MV-4-11 (cell line): ENCODE data around the gene RAD51C.
"Not testable (repeated sequence)": the region's sequence is repeated elsewhere in the genome, so short reads cannot be mapped to it uniquely, and the experiment has no call there.

Source experiments
- DNase-seq: peaks from one replicate; lab custom pipeline; 2025; lab: John Stamatoyannopoulos, UW

RAD51C gene

DNA sequence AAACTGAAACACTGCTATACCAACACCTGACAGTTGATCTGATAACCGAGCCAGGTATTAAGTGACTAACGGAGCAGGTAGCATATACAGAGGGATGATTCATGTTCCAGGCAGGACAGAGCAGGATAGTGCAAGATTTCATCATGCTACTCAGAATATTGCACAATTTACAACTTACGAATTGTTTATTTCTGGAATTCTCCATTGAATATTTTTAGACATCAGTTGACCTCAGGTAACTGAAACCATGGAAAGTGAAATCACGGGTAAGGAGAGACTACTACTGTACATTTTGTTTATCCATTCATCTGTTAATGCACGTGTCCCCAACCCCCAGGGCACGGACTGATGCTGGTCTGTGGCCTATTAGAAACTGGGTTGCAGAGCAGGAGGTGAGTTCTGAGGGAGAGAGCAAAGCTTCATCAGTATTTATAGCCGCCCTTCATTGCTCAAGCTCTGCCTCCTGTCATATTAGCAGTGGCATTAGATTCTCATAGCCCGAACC lies 48.8 kb downstream of the RAD51C start:
- DNase-seq = no peak

DNA sequence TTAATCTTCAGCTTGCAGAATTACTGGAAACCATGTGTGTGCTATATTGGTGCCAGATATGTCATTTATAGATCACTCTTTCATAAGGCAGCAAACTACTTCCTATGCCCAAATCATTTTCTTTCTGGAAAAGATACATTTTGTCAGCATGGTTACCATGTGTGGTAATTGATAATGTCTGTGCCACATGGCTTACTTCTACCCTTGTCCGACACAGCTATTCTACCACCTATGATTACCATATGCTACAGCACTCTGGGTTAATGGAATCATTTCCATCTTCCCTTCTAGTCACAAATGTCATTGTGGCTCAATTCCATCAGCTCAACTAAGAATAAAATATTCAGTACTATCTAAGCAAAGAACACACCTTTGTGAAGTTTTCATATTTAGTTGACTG lies 55.3 kb downstream of the RAD51C start:
- DNase-seq = no peak

DNA sequence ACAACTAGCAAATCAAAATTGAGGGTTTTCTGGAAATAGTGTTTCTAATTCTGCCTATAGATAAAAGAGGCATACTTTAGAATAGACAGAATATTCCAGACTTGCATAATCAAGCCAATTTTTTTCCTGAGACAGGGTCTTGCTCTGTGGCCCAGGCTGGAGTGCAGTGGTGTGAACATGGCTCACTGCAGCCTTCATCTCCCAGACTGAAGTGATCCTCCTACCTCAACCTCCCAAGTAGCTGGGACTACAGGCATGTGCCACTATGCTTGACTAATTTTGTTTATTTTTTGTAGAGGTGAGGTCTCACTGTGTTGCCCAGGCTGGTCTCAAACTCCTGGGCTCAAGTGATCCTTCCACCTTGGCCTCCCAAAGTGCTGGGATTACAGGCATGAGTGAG lies 57.2 kb downstream of the RAD51C start:
- DNase-seq = not testable (repeated sequence)

DNA sequence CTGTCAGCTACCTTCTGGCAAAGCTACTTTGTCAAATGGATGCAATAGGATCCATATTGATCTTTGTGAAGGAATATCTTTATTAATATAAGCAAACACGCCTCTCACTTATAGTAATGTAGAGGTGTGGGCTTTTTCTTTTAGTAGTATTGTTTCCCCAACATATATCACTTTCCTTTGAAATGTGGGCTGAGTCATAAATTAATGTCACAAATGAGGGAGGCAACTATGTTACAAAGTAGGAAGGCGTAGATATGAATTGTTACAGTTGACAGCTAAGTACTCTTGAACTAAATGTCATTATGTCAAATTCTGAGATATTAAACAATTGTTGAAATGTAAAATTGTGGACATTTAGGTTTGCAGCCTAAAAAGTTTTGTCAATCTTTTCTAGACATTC lies 60.6 kb downstream of the RAD51C start:
- no peak for DNase-seq

DNA sequence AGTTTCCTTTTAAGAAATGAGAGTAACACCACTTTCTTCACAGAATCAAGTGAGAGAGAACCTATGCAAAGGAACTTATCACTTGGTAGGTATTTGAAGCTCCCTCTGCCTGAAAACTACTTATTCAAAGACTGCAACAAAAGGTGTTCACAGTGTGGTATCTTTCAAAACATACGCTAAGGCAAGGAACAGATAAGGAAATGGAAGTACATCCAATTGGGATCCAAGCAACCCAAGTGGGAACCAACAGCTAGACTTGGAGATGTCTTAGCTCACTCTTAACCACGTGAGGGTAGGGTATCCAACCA lies 62.8 kb downstream of the RAD51C start:
- DNase-seq = no peak

DNA sequence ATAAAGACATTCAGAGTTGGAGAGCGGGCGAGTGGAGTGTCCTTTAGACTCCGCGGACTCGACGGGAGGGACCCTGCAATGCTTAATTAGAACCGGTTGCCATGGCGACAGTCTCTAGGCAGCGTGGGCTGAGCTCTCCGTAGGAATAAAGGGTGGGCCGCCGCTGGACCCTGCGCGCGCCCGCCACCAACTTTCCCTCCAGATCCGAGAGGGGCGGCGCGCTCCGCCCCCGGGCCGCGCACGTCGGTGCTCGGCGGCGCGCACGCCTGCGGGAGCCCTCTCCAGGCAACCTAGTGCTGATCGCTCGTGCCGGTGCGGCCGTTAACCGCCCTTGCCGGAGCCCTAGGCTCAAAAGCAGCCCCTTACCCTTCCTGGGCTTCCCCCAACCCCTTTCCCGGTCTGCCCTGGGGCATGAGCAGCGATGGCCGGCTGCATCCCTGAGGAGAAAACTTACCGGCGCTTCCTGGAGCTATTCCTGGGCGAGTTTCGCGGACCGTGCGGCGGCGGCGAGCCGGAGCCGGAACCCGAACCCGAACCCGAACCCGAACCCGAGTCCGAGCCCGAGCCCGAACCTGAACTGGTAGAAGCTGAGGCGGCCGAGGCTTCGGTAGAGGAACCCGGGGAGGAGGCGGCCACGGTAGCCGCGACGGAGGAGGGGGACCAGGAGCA lies 63.3 kb downstream of the RAD51C start, which contains the start of gene PPM1E:
Gene PPM1E (plus strand): TSS at position 278 of the 669 bp plus-strand sequence.
- DNase-seq = peak; percentile 44

DNA sequence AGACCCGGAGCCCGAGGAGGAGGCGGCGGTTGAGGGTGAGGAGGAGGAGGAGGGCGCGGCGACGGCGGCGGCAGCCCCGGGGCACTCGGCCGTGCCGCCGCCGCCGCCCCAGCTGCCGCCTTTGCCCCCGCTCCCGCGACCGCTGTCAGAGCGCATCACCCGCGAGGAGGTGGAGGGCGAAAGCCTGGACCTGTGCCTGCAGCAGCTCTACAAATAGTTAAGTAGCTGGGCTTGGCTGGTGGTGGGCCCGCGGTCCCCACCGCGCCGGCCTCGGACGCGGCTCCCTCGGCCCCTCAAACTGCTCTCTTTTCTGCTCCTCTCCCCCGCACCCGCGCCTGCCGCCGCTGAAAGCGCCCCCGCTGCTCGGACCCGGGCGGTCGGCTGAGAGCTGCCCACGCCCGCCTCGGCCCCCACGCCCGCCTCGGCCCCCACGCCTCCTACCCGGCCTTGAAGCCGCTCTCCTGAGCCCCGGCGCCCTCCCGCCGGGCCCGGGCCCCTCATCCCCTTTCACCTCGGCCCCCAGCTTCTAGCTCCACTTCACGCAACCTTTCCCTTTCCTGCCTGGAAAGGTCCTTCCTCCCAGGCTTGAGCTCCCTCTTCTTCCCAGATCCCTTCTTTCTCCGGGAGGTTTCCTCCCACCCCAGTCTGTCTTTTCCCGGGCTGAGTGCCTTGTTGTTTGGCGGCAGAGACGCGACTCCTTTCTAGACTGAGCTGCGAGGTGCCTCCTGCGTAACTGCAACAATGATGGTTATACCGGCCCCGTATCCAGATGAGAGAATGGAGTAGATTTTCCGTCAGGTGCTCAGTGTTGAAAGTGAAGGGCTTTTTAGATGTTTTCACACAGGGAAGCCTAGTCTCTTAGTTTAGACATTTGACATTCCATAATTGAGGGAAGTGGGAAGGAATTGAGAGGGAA lies 64.1 kb downstream of the RAD51C start:
- DNase-seq = no peak

DNA sequence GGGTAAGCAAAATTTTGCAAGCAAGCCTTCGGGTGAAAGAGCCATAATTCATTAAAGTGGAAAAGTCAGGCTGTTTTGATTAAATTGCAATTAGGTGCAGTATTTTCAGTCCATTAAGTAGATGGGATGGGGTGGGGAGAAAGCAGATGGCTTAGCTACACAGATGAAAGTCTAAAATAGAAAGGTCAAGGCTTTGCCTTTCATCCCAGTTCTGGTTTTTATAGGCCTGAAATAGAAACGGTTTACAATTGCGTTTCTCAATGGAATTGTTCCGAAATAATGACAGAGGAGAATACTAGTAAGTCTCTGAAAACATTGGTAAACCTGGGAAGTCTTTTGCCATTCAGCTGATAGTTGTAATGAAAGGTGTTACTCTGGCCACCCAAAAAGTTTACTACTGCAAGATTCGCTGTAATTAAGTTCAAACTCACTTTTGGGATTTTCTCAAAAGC lies 64.8 kb downstream of the RAD51C start:
- peak; percentile 44 for DNase-seq

DNA sequence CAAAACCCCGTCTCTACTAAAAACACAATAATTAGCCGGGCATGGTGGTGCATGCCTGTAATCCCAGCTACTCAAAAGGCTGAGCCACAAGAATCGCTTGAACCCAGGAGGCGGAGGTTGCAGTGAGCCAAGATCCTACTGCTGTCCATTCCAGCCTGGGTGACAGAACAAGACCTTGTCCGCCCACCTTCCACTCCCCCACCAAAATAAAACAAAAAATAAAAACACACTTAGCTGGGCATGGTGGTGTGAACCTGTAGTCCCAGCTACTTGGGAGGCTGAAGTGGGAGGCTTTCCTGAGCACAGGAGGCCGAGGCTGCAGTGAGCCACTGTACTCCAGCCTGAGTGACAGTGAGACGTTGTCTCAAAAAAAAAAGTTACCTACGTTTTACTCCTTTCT lies 66.5 kb downstream of the RAD51C start:
- no peak for DNase-seq

DNA sequence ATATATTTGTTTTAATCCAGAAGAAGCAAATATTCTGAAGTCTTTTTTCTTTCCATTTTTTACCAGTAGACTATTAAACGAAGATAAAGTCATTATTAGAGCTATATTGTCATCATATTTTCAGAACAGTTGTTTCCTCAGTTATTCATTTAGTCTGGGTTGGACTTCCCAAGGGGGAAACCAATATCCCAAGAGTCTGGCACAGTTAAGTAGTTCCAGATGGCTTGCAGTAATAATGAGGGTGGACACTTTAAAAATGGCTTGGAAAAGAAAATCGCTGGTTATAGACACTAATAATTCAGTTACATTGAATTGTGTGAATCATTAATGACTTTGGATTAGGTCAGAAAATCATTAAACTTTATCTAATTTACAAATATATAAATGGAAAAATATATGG lies 67.1 kb downstream of the RAD51C start:
- DNase-seq = no peak

DNA sequence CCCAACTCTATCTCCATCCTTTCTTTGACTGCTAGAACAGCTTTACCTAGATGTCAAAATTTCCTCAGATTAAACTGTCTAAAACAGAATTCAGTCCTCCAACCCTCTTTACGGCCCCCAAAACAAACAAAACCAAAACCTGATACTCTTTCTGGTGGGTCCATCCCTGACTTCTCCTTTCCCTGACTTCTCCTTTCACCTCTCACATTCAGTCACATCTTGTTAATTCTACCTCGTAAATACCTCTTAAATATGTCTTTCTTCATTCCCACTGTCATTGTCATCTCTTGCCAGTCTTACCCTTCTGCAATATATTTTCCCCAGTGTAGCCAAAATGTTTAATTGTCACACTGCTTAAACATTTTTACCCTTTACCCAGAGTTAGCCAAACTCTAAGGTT lies 67.8 kb downstream of the RAD51C start:
- peak; percentile 4 for DNase-seq

DNA sequence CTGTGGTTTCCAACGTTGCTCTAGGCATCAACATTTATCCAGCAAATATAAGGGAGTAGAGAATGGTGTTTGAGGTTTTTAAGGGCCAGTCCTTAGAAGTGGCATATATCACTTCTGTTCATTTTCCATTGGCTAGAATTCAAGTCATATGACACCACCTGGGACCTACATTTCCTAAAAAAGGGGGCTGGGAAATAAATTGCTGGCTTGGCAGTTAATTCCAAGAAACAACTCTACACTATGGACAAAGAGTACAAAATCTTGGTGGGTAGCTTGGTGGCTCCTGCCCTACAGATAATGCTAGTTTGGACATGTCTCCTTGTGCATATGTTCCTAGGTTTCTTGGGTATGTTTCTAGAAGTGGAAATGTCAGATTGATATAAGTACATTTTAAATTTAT lies 70.9 kb downstream of the RAD51C start:
- DNase-seq = no peak

DNA sequence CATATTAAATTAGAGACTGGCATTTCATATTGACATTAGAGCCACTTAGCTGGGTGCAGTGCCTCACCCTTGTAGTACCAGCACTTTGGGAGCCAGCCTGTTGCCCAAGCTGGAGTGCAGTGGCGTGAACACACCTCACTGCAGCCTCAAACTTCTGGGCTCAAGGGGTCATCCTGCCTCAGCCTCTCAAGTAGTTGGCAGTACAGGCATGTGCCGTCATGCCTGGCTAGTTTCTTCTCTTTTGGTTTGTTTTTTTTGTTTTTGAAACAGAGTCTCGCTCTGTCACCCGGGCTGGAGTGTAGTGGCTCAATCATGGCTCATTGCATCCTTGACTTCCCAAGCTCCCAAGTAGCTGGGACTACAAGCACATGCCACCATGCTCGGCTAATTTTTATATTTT lies 72.0 kb downstream of the RAD51C start:
- no peak for DNase-seq

DNA sequence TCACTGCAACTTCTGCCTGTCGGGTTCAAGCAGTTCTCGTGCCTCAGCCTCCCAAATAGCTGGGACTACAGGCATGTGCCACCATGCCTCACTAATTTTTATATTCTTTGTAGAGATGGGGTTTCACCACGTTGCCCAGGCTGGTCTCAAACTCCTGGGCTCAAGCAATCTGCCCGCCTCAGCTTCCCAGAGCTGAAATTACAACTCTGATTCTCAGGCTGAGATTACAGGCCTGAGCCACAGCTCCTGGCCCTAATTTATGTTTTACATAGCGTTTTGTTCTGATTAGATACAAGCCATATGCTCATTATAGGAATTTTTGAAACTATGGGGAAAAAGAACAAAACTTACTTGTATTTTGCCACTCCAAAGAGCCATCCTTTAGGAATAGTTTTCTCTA lies 86.1 kb downstream of the RAD51C start:
- not testable (repeated sequence) for DNase-seq

DNA sequence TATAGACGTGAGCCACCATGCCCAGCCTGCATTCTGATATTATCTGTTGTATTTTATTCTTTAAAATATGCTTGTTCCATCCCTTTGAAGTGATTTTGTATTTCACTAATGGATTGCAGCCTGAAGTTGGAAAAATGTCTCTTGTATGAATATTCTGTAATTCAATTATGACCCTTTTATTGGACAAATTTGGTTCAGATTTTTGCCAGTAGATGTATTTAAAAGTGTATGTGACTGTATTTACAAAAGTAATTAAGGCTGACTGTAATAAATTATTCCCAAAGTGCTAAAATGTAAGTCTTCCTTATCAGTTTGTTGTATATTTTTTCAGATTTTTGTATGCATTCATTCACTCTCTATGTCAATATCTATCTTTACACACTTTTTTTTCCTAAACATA lies 87.0 kb downstream of the RAD51C start:
- no peak for DNase-seq

DNA sequence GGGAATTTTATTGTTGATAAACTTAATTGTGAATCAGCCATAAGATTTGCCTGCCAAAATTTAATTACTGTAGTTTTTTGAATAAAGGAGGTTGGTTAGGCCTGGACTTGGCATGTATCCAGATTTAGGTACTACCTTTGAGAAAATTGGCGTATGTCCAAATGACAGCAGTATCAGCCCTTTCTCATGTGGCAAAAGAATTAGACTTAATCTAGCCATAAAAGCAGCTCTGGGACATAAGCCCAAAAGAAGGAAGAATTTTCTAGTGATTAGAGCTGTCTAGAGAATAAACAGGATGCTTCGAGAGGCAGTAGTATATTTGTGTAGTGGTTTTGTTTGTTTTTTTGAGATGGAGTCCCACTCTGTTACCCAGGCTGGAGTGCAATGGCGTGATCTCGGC lies 91.0 kb downstream of the RAD51C start:
- no peak for DNase-seq

DNA sequence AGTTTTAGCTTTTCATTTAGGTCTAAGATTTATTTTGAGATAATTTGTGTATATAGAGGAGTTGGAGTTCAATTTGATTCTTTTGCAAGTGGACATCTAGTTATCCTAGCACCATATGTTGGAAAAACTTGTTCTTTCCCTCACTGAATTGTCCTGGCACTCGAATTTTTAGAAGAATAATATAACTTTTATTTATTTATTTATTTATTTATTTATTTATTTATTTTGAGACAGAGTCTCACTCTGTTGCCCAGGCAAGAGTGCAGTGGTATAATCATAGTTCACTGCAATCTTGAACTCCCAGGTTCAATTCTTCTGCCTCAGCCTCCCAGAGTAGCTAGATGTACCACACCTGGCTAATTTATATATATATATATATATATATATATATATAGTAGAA lies 92.7 kb downstream of the RAD51C start:
- DNase-seq = no peak
